GM19193 (cell line): Measurements from ENCODE around the gene WSCD1.

Experiments used
- POLR2A ChIP-seq: IDR thresholded peaks from 4 replicates; pipeline ENCODE4 v1.6.1; 2011; ENCODE audit not compliant: insufficient read depth, insufficient read length; ENCODE audit errors: extremely low read depth

WSCD1 gene

DNA sequence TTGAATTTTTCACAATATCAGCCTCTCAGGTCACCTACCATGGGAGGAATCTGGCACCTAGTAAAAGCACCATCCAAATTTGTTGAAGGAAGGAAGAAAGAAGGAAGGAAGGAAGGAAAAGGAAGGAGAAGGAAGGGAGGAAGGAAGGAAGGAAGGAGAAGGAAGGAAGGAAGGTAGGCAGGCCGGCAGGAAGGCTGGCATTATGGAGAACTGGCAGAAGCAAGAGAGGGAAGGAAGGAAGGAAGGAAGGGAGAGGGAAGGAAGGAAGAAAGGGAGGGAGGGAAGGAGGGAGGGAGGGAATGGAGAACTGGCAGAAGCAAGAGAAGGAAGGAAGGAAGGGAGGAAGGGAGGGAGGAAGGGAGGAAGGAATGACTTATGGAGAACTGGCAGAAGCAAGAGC, 24.3 kb downstream of the WSCD1 start:
- TF ChIP-seq POLR2A: no peak

DNA sequence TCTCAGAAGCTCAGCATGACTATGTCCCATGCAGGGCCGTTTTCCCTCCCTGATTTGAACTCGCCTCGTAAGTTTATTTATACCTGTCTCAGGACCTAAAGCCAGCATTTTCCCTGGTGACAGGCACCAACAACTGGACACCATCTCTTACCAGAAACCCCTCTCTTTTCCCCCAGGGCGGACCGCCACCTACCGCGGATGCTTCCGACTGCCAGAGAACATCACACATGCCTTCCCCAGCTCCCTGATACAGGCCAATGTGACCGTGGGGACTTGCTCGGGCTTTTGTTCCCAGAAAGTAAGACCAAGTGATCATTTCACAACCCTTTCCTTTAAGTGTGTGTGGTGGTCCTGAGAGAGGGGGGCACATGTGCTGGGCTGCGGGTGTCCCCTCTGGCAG, 24.7 kb downstream of the WSCD1 start:
- no peak for TF ChIP-seq POLR2A

GRCh38 chr17:6095501-6095900, 25.3 kb downstream of the WSCD1 start:
- no peak for TF ChIP-seq POLR2A

DNA sequence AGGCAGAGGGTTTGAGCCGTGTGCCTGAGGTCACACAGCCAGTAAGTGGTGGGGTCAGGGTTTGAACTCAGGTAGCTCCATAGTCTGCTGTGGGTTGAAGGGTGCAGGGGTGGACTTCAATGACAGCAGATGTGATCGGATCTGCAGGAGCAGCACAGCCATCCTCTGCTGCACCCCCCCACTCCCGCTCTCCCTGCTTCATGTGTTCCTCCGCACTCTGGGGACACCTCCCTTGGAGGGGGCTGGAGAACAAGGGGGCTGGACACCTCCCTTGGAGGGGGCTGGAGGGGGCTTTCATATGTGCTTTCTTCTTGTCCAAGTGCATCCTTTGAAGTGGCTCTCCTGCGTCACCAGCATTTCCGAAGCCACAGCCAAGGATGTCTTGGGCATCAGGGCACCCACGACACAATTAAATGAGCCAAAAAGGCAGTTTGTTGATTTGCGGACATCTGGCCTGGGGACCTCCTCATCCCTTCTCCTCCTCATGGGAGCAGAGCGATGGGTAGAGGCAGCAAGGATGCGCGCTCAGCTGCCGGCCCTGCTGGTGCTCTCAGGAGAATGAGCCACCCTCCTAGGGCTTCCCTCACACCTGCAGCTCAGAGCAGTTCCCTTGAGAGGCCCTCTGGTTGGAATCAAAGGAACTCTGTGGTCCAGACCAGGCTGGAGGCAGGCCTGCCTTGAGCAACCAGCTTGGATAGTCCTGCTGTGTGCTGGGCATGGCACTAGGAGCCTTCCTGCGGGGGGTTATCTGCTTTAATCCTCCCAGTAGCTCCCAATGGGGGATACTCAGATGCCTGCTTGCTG, 26.2 kb downstream of the WSCD1 start:
- no peak for TF ChIP-seq POLR2A

- TF ChIP-seq POLR2A: no peak
Observed at GRCh38 chr17:6097005-6097279, 26.8 kb downstream of the WSCD1 start.

DNA sequence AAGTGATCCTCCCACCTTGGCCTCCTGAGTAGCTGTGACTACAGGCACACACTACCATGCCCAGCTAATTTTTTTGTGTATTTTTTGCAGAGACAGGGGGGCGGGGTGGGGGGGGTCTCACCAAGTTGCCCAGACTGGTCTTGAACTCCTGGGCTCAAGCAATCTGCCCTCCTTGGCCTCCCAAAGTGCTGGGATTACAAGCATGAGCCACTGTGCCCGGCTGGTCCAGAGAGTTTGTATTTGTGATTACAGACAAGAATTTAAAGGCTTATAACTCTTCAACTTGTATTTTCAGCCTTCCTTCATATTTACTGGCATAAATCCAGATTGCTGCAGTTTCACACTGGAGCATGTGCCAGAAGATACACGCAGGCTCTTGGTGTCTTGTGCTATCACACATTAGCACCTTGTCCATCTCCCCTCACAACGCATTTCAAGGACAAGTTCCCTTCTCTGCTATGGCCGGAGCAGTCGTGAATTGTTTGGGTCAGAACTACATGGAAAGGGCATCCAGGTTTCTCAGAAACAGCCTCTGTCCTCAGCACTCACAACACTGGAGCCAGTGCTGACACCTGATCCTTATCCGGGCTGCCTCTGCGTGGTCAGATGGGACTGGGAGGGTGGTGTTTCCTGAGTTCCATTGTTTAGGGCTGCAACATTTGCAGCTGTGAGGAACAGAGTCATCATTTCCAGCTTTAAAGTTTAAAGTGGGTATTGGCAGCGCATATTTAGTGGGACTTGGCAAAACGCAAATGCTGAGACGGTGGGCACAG, 28.1 kb downstream of the WSCD1 start:
- no peak for TF ChIP-seq POLR2A

- TF ChIP-seq POLR2A: no peak
Observed at GRCh38 chr17:6098823-6099180, 28.6 kb downstream of the WSCD1 start.

- TF ChIP-seq POLR2A: no peak
Observed at GRCh38 chr17:6099492-6099891, 29.3 kb downstream of the WSCD1 start.

- TF ChIP-seq POLR2A: no peak
Observed at GRCh38 chr17:6100146-6100545, 30.0 kb downstream of the WSCD1 start.

DNA sequence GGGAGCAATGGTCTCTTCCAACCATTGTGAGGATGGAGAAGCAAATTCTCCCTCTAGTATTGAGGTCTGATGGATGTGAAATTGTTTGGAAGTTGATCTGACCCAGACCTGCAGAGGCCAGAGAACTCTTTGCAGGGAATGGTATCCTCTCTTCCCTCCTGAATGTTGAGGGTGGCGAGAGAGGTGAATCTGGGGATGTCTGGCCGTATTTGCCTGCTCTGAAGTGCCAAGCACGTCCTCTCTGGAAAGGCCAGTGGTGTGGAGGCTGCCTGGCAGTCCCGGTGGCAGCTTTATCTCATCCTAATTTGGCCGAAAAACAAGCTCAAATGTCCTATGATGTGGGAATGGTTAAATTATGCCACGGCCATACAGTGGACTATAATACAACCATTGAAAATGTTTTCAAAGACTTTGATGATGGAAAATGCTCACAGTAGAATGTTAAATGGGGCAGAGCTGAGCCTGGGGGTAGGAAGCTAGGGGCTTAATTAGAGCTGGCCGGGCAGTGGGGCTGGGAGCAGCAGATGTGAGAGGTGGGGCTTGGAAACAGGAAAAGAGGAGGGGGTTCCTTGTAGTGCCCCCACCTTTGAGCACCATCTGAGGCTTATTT, 30.8 kb downstream of the WSCD1 start:
- TF ChIP-seq POLR2A: no peak

DNA sequence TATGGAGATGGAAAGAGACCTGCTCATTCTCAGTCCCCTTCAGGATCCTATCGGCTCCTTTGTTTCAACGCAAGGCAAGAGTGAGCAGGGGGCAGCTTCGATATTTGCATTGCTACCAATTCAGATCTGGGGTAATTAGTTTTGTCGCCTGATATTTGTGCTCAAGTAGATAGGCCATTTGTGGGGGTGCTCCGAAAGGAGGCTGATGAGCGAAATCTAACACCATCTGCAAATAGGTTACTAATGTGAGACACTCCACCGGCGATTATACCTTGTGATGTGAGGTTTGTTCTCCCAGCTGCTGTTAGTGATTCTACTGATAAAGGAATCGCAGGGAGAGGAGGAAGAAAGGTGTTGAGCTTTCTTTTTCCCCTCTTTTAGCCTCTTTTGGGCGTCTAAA, 31.5 kb downstream of the WSCD1 start:
- TF ChIP-seq POLR2A: no peak

GRCh38 chr17:6102615-6103014, 32.4 kb downstream of the WSCD1 start:
- no peak for TF ChIP-seq POLR2A

- TF ChIP-seq POLR2A: no peak
Observed at GRCh38 chr17:6104956-6105648, 34.9 kb downstream of the WSCD1 start.

DNA sequence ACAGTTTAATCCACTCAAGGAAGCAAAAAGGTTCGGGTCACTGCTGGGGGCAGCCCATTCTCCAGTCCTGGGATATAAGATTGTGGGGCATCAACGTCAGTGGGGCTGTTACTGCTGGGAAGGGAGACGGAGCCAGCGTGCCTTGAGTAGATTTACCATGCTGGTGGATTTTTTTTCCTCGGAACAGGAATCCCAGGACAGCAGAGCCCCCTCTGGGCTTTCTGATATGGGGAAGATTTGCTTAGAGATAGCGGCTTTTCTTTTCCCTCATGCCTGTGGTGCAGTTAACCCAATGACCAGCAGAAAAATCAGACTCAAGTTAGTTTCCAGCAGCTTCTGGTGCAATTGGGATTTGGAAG, 35.4 kb downstream of the WSCD1 start:
- no peak for TF ChIP-seq POLR2A

DNA sequence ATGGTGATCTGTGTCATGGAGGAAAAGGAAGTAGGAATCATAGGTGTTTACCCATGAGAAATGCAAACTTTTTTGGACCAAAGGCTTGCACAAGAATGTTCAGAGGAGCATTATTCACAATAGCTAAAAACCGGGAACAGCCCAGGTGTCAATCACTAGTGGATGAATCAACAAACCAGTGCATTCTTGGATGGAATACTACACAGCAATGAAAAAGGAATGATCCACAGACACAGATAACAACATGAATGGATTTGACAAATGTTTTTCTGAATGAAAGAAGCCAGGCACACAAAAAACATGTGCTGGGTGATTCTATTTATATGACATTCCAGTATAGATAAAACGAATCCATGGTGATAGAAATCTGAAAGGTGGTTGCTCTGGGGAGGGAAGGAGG, 36.0 kb downstream of the WSCD1 start:
- TF ChIP-seq POLR2A: no peak
